ENCODE measurements around the gene ADGRV1.
A peak's percentile ranks its signal among the peaks of the same experiment; 100 is the strongest.
"Not testable (repeated sequence)": the region's sequence is repeated elsewhere in the genome, so short reads cannot be mapped to it uniquely, and the experiment has no call there.

ADGRV1 gene

DNA sequence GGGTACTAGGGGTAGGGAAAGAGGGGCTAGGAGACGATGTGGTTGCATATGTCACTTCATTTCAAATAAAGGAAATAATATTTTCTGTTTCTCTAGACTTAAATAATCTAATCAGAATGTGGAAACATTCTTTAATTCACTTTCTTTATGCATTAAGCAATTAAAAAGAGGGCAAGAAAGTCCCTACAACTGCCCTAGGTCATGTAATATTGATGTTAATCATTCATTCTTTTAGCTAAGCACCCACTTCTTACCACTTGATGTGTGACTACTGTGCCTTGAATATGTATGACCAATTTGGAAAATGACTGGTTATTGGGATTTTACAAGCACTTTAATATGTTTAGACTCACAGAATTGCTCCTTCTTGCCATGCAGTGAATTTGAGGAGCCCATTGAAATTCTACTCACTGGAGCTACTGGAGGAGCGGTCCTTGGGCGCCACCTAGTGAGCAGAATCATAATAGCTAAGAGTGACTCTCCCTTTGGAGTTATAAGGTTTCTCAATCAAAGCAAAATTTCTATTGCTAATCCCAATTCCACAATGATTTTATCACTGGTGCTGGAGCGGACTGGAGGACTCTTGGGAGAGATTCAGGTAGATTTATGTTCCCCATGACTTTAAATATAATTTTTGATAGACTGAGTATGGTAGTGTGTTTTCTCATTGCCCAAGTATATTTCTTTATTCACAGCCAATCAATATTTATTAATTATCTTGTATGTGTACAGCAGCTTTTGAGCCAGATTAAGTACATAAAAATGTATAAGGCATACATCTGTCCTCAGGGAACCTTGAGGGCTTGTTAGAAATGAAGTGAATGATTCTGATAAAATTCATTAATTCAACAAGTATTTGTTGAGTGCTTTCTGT lies 225.1 kb downstream of the ADGRV1 start:
- no peak overlapping the region for H3K27ac ChIP-seq
- TF ChIP-seq ZFX (IDR thresholded peaks at IDR 0.05; ENCODE audit: borderline replicate concordance) (no peak), CTCF (IDR thresholded peaks at IDR 0.05) (peak; percentile 94)

GRCh38 chr5:90786756-90787155 lies 228.2 kb downstream of the ADGRV1 start:
- no peak overlapping the region for H3K27ac ChIP-seq
- TF ChIP-seq CTCF (IDR thresholded peaks at IDR 0.05) (no peak), ZFX (IDR thresholded peaks at IDR 0.05; ENCODE audit: borderline replicate concordance) (no peak)

DNA sequence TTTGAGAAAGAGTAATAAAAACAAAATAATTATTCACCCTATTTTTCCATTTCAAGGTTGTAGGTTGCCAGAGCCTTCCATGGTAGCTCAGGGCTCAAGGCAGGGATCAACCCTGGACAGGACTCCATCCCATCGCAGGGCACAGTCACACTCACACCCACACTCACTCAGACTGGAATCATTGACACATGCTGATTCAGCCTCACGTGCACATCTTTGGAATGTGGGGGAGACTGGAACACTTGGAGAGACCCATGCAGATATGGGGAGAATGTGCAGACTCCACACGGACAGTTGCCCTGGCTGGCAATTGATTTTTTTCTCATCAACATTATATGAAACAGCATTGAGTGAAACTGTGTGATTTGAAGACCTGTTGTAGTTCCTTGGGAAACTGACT lies 234.1 kb downstream of the ADGRV1 start:
- no peak for TF ChIP-seq CTCF (IDR thresholded peaks at IDR 0.05)
- no peak for TF ChIP-seq ZFX (IDR thresholded peaks at IDR 0.05; ENCODE audit: borderline replicate concordance)
- no peak overlapping the region for H3K27ac ChIP-seq

- H3K27ac ChIP-seq: no peak overlapping the region
- peak; percentile 7; the same call in 1 of the 2 replicates for TF ChIP-seq CTCF (IDR thresholded peaks at IDR 0.05)
- no peak for TF ChIP-seq ZFX (IDR thresholded peaks at IDR 0.05; ENCODE audit: borderline replicate concordance)
These were observed 234.6 kb downstream of the ADGRV1 start for GRCh38 chr5:90793183-90793582.

- not testable (repeated sequence) for H3K27ac ChIP-seq
These were observed 238.3 kb downstream of the ADGRV1 start for GRCh38 chr5:90796919-90797318.

DNA sequence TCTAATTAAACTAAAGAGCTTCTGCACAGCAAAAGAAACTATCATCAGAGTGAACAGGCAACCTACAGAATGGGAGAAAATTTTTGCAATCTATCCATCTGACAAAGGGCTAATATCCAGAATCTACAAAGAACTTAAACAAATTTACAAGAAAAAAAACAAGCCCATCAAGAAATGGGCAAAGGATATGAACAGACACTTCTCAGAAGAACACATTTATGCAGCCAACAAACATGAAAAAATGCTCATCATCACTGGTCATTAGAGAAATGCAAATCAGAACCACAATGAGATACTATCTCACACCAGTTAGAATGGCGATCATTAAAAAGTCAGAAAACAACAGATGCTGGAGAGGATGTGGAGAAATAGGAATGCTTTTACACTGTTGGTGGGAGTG lies 241.5 kb downstream of the ADGRV1 start:
- not testable (repeated sequence) for H3K27ac ChIP-seq

DNA sequence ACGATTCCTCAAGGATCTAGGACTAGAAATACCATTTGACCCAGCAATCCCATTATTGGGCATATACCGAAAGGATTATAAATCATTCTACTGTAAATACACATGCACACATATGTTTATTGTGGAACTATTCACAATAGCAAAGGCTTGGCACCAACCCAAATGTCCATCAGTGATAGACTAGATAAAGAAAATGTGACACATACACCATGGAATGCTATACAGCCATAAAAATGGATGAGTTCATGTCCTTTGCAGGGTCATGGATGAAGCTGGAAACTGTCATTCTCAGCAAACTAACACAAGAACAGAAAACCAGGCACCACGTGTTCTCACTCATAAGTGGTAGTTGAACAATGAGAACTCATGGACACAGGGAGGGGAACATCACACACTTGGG lies 241.9 kb downstream of the ADGRV1 start:
- H3K27ac ChIP-seq: not testable (repeated sequence)

DNA sequence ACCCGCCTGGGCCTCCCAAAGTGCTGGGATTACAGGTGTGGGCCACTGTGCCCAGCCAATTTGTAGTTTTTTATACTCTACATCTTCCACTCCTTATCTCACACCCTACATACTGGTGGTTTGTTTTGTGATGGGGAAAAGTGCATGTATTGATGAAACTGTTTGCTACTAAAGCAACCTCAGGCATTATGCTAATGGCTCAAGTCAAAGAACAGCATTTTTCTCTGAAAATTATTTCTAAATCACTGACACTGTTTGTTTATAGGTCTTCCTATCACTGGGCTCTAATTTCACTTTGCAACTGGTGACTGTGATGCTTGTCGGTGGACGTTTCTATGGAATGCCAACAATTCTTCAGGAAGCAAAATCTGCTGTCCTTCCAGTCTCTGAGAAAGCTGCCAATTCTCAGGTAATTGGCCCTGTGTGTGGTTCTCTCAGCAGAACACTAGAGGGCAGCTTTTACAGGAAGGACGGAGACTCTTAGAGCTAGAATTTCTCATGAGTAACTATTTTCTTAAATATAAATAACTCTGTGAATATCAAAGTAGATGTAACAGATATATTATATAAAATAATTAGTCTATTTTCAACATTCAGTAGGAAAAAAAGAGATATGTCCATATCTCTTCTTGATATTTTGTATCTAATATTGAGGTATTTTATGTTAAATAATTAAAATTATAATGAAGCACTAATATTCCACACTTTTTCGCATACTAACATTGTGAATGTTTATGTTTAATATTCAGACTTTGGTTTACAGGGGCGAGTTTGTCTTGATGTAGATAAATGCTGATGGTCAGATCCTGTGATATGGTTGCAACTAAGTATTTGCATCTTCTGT lies 244.1 kb downstream of the ADGRV1 start:
- no peak overlapping the region for H3K27ac ChIP-seq
- peak; percentile 87 for TF ChIP-seq CTCF (IDR thresholded peaks at IDR 0.05)
- no peak for TF ChIP-seq ZFX (IDR thresholded peaks at IDR 0.05; ENCODE audit: borderline replicate concordance)

Measured in 22Rv1 (cell line).